ENCODE results near the gene VASH1. TPM values are rescaled to one million over a fixed set of nuclear protein-coding genes. Genes with fewer than 3 reads are reported as not detected.

Gene VASH1
- 7.2 and 12.7 TPM in 2 replicates for total RNA-seq

DNA sequence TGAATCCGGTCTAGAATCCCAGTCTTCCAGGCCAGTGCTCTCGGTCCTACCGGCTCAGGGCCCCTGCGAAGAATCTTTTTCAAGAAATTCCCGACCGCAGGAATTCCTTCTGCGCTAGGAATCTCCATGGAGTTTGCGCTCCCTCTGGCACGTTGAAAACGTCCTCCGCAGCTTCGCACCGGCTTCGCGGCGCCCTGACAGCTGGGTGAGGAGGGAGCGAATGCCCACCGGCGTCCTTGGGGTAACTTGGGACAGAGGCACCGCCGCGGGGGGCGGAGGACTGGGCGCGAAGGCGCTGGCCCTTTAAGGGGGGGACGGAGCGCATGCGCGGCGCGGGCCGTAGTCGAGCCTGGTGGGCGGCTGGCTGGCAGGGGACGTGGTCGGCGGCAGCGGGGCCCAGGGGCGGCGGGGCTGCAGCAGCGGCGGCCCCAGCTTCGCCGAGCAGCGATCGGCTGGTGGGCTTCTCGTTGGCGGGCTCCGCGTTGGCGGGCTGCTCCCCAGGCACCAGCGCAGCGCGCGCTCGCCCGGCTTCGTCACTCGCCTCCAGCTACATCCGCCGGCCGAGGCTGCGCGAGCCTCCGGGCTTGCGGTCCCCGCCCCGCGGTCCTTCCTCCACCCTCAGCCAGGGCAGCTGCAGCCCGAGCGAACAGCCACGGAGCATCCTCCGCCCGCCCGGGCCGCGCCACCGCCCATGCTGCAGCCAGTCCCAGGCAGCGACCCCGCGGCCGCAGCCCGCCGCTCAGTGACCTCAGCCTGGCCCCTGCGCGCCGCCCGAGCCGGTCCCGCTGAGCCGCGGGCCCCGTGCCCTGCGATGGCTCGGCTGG lies at the start of gene VASH1:
Gene VASH1, plus strand, starts transcription at position 333 of the 824 bp plus-strand sequence. CDS start 1,354 bp downstream, outside the sequence.

DNA sequence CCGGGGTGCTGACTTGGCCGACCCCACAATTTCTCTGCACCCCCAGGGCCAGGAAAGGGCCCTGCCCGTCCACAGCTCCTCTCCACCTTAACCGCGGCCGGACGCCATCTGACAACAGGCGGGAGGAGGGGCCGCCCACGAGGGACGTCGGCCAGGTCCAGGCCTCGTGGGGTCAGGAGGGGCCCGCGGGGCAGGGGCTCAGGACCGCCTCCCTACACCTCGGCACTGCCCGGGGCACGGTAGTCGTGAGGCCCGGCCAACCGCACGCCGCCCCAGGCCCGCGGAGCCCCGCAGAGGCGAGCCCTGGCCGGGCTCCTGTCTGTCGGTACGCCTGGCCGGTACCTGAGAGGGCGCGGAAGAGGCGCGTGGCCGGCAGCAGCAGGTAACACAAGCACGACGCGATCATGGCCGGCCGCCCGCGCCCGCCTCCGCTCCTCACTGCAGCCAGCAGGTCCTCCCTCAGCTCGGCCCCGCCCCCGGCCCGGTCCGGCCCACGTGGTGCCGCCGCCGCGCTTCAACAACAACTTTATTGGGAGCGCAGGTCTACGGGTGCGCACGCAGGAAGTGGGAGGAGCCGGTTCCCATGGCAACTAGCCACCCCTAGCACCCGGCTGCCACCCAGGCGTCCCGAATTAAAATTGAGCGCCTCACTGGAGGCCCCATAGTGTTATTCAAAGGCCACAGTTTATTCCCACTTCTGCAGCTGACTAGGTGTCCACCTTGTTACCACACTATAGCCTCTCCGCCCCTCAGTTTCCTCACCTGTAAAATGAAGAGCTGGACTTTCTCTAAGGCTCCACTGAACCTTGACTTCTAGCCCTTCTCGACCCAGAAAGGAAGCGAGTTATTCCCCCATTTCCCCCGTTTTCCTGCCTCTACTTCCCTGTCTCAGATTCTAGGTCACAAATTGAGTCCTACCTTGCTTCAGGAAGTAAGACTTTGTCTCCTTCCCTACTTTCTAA lies 51.4 kb downstream of the VASH1 start, which contains the start of gene ANGEL1:
Gene ANGEL1, minus strand, starts transcription at position 461 of the 962 bp plus-strand sequence. Its CDS starts 55 bp downstream, at position 406.

DNA sequence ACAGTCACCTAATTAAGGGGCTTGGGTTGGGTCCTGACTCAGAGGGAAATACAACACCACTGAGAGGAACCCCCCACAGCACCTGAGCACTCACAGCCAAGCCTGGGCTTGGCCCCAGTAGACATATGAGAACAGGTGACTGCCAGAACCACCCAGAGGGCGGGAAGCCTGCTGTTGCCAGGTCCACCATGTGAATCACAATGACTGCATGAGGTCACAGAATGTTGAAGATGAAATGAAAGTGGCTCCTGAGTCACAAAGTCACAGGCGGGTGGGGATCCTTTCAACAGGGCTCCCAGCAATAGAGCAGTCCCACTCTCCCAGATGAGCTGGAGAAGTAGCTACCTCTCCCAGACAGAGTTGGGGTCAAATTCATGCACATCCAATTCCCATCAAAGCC lies 64.9 kb downstream of the VASH1 start, which contains the start of gene LRRC74A:
Gene LRRC74A, plus strand, starts transcription at position 287 of the 400 bp plus-strand sequence. CDS start 290 bp downstream, outside the sequence.

Other genes starting within 250 kb of the VASH1 start
- 7.8 and 13.3 TPM in 2 replicates for gene ANGEL1, start 51.4 kb downstream of the VASH1 start, total RNA-seq
- not detected in 2 replicates for gene LRRC74A, start 64.9 kb downstream of the VASH1 start, total RNA-seq

All from epithelial cell of alveolus of lung (primary cell).